NCI-H1048 (cell line): ENCODE data around the gene ZBTB7B.

Experiments used
- DNase-seq: peaks from one replicate; lab custom pipeline; 2025; lab: John Stamatoyannopoulos, UW

The ZBTB7B gene

GRCh38 chr1:155017041-155017945, 14.7 kb downstream of the ZBTB7B start:
- DNase-seq: peak; percentile 84

GRCh38 chr1:155017946-155018316, 15.3 kb downstream of the ZBTB7B start:
- DNase-seq: no peak

- no peak for DNase-seq
Observed at GRCh38 chr1:155018617-155019348, 16.2 kb downstream of the ZBTB7B start.

- DNase-seq: no peak
Observed at GRCh38 chr1:155019377-155020245, 17.0 kb downstream of the ZBTB7B start.

GRCh38 chr1:155022136-155022926, 19.7 kb downstream of the ZBTB7B start:
- DNase-seq: no peak

- no peak for DNase-seq
Observed at GRCh38 chr1:155022927-155023236, 20.3 kb downstream of the ZBTB7B start.

- no peak for DNase-seq
Observed at GRCh38 chr1:155023627-155024026, 21.0 kb downstream of the ZBTB7B start.

- no peak for DNase-seq
Observed at GRCh38 chr1:155024315-155024714, 21.7 kb downstream of the ZBTB7B start.

- DNase-seq: no peak
Observed at GRCh38 chr1:155026154-155026553, 23.6 kb downstream of the ZBTB7B start.

- no peak for DNase-seq
Observed at GRCh38 chr1:155026588-155026987, 24.0 kb downstream of the ZBTB7B start.

GRCh38 chr1:155029513-155030242, 27.1 kb downstream of the ZBTB7B start:
- DNase-seq: no peak

GRCh38 chr1:155030243-155030795, 27.7 kb downstream of the ZBTB7B start:
- DNase-seq: no peak

GRCh38 chr1:155030899-155031298, 28.3 kb downstream of the ZBTB7B start:
- DNase-seq: no peak

GRCh38 chr1:155032886-155033285, 30.3 kb downstream of the ZBTB7B start:
- DNase-seq: no peak

GRCh38 chr1:155033524-155033923, 30.9 kb downstream of the ZBTB7B start, which contains the start of the genes DCST1 and DCST2:
Gene DCST1, plus strand, starts transcription at chr1:155033824. Its CDS starts 213 bp downstream, at chr1:155034037.
Gene DCST2, minus strand, starts transcription at chr1:155033781. Its CDS starts 80 bp downstream, at chr1:155033701.
- DNase-seq: no peak

- DNase-seq: no peak
Observed at GRCh38 chr1:155034318-155035208, 32.0 kb downstream of the ZBTB7B start.

- DNase-seq: no peak
Observed at GRCh38 chr1:155035936-155036335, 33.3 kb downstream of the ZBTB7B start.

GRCh38 chr1:155037043-155037442, 34.4 kb downstream of the ZBTB7B start:
- DNase-seq: no peak

GRCh38 chr1:155037851-155038441, 35.3 kb downstream of the ZBTB7B start:
- no peak for DNase-seq
